Transverse colon (tissue), 3 donors: ENCODE results near the gene CCDC91.

ENCODE experiments used
- CTCF ChIP-seq, 5 experiments: fragments of 200-600 bp in 3 of 5; fragments of 450-650 bp in 2 of 5; sonication (generic) in 3 of 5; IDR thresholded peaks; 1 replicate in 2 of 5; 2 replicates in 3 of 5; pipeline ENCODE4 v1.5.1; 2016 to 2017; ENCODE audit warnings: antibody characterized with exemption in 5 of 5, inconsistent platforms in 3 of 5, mild to moderate bottlenecking in 2 of 5, moderate library complexity in 1 of 5
- EP300 ChIP-seq: sonication (generic); formaldehyde crosslinking; IDR thresholded peaks from one replicate; pipeline ENCODE4 v1.6.1; 2017; ENCODE audit warnings: antibody characterized with exemption, low read depth
- POLR2A ChIP-seq: fragments of 450-650 bp; IDR thresholded peaks from one replicate; pipeline ENCODE4 v1.6.1; 2016; ENCODE audit warnings: antibody characterized with exemption, mild to moderate bottlenecking, moderate library complexity

GRCh38 chr12:28536088-28536487, 345.8 kb downstream of the CCDC91 start:
- no peak for TF ChIP-seq POLR2A
- TF ChIP-seq CTCF (IDR thresholded peaks at IDR 0.05) = no peak
- no peak for TF ChIP-seq EP300
